CD4-positive, alpha-beta T cell treated with Interleukin-17A for 1 hour (primary cell): ENCODE data around the gene SYPL1.

Experiments used
- DNase-seq: peaks from one replicate; pipeline ENCODE4 v3.0.0-alpha.2; 2020

SYPL1 gene

DNA sequence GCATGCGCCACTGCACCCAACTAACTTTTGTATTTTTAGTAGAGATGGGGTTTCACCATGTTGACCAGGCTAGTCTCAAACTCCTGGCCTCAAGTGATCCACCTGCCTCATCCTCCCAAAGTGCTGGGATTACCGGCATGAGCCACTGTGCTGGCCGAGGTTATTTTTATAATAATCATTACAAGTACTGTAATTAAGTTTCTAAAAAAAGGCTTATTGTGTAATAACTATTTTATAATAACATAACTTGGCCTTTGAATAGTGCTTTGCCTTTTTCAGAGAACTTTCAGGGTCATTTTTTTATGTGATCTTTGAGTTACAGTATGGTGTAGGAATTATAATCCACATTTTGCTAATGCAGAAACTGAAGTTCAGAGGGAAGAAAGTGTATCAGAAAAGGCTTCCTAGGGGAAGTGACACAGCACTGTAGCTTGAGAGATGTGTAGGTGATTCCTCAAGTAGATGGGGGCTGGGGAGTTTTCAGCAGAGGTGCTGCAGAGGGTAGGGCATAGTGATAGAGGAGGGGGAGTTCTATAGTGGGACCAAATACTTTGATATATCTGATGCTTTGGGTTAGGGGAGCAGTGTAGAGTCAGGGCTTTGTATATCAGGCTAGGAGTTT, 9.2 kb upstream of the SYPL1 start:
- no peak for DNase-seq

GRCh38 chr7:106120500-106120899, 8.4 kb upstream of the SYPL1 start:
- no peak for DNase-seq

GRCh38 chr7:106119719-106120118, 7.6 kb upstream of the SYPL1 start:
- no peak for DNase-seq

DNA sequence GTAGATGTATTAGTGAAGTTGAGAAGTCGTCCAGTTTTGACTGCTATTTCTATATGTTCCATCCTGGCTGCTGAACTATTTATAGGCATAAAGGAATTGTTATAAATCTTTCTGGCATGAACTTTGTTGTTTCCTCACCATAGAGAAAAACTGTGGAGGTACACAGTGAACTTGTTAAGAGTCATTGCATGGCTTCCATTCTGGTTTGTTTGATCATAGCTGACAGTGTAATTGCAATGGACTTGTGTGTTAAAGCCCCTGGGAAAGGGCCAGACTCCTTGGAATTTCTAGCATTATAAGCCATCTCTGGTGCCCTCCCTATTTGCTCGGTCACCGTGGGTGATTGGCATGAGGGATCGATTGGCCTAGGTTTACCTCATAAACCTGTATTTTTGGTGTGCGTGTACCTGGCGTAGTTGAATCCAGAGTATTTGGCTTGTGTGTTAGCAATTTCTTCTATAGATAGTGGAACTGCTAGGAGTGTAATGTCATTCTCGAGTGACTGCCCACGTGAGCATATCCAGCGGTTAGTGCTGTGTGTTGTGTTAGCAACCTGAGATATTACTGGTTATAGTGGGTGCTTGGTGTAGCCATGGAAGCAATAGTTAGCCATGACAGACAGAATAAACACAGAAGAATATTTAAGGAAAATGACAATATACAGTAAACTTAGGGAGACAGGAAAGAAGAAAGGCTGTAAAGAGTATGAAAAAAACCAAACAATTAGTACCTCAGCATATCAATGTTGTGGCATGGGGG, 5.9 kb upstream of the SYPL1 start:
- DNase-seq, result no peak

GRCh38 chr7:106116161-106116704, 4.1 kb upstream of the SYPL1 start:
- no peak for DNase-seq

DNA sequence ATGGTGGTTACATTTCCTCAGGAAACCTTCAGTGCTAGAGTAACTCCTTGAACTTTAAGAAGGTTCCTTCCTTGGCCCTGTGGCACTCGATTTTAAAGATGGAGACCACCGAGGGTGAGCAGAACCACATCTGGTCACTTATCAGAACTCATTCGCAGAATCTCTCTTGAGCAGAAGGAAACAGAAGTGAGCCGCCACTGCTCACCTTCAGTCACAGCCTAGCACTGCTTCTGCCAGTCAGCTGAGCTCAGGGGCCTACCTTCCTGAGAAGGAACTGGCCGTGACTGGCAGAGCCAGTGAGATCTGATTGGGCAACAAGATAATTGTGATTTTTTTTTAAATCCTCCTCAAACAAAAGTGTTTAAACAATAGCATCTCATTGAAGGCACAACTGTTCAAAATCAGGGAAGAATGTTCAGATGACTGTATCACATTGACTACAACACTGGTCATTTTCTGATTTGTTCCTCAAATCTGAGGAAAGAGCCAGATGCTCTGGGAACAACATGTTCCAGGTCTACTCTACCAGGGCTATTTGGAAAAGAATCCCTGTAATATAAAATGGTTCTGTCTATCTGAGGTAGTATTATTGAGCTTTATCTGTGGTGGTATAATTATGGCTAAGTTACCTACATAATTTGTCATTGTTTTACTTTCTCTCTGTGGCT, 2.7 kb upstream of the SYPL1 start:
- DNase-seq, result peak; percentile 39

- no peak for DNase-seq
Observed at GRCh38 chr7:106112972-106113421, 885 bp upstream of the SYPL1 start.

- peak; percentile 52 for DNase-seq
Observed at GRCh38 chr7:106111655-106112117, 426 bp downstream of the SYPL1 start.

DNA sequence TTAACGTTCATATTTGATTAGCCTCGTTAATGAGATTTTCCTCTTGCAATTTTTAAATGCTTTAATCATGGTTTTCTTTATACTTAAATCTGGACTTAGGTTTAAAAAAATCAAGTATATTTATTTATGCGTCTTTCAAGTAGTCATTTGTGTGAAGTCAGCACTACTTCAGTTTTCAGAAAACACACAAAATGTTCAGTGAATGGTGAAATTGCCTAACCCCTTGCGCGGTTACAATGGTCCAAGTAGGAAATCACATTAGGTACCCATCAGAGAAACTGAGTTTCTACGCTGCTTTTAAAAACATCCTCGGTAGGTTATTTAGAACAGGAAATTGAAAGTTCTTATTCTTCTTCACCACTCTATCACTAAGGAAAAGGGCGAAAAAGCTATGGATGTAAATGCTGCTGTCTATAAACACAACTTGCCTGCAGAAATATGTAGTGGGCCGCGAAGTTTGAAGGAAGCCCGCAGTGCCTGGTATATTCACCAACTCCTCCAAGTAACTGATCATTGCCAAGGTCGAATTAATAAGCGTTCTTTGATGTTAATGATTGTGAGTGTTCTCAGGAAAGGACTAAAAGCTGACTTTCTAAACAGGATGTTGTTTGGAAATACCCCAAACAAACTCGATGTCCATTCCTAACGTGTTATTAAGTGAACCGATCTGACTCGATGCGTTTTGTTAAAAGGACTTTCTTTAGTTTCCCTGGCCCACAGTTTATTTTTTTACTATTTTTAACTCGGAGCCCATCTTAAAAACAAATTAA, 1.0 kb downstream of the SYPL1 start:
- peak; percentile 25 for DNase-seq

DNA sequence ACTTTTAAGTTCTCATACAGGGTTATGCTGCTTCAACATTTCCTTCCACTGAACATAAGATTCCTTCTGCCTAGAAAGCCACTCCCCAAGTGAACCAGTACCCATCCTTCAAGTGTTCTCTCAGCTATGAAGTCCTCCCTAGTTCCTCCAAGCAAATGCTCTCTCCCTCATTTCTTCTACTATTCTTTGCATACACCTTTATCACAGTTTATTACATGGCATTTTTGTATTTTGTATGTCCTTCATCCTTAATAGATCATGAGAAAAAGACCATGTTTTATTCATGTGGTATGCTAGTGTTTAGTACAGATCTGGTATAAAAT, 1.9 kb downstream of the SYPL1 start:
- DNase-seq, result no peak

- DNase-seq, result no peak
Observed at GRCh38 chr7:106109521-106110237, 2.4 kb downstream of the SYPL1 start.

GRCh38 chr7:106108991-106109390, 3.1 kb downstream of the SYPL1 start:
- DNase-seq, result peak; percentile 17

GRCh38 chr7:106104721-106105260, 7.3 kb downstream of the SYPL1 start:
- DNase-seq, result no peak

DNA sequence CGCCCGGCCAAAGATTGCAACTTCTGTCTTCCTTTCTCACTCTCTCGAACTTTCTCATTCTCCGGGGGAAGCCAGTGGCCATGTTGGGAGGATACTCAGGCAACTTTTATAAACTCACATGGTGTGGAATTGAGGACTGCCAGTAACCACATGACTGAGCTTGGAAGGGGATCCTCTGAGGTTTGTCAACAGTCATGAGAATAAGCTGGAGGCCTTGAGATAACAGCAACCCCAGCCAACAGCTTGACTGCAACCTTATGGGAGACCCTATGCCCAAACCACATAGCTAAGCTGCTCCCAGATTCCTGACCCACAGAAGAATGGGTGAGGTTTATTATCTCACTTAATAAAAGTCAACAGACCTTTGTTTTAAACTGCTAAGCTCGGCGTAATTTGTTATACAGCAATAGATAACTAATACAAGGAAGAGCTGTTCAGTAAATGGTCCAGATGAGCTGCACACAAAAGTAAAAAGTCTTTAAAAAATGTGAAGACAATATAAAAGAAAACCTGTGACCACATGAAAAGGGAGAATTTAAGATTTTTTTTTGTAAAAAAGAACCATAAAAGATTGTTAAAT, 9.6 kb downstream of the SYPL1 start:
- DNase-seq, result no peak

- DNase-seq, result no peak
Observed at GRCh38 chr7:106101726-106102125, 10.4 kb downstream of the SYPL1 start.

GRCh38 chr7:106100863-106101629, 11.1 kb downstream of the SYPL1 start:
- no peak for DNase-seq

DNA sequence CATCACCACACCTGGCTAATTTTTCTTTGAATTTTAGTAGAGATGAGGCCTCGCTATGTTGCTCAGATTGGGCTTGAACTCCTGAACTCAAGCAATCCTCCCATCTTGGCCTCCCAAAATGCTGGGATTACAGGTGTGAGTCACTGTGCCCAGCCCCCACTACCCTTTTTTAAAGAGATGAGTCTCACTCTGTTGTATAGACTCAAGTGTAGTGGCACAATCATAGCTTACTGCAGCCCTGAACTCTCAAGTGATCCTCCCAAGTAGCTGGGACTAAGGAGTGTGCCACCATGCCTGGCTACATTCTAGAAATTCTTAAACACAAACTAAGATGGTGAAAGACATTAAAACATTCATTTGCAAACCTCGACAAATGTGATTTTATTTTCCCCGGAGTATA, 12.6 kb downstream of the SYPL1 start:
- DNase-seq, result no peak

DNA sequence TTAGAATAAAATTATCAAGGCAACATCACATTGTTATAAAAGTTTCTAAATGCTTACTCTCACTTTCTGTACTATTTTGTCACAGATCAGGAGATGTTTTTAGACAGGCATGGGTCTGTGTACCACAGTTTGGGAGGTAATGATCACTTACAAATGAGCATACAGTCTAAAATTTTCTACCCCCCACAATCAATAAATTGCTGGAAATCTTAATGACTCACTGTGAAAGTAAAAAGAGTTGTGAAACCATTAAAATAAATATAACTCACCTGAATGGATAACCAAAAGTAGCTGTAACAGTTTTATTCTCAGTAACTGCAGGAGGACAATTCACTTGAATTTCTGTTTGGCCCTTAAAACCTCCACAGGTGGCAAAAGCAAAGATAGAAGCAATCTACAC, 13.2 kb downstream of the SYPL1 start:
- DNase-seq, result no peak

DNA sequence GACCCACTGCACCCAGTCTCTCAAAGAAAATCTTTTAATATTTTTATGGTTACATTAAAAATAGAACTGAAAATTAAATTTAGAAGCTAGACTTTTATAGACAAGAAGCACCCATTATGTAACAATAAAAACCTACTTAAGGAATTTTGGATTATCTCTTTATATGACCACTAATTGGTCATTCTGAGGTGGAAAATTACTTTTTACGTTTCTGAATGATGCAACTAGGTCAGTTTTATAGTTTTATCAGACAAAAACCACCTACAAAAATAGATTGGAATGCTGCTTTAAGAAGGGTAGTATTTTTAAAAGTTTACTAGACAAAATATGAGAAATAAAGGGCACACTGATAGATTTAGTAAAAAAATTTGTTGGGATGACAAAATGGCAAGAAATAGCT, 16.5 kb downstream of the SYPL1 start:
- no peak for DNase-seq

DNA sequence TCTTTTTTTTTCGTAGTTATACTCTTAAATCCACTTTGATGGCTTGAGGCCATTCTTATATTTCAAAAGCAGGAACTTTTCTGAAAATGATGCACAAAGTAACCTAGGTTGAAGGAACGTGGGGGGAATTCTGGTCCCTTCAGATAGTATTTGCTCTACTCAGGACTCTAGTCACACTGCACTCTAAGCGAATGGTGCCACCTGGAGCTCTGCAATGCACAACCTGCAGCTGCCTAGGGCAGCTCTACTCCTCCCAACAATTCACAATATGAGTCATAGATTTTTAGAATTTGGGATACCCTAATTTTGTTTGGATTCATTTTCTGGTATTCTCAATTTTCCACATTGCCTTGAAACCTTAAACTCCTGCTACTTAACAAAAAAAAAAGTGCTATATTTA, 17.3 kb downstream of the SYPL1 start:
- DNase-seq, result no peak

GRCh38 chr7:106092204-106092603, 19.9 kb downstream of the SYPL1 start:
- no peak for DNase-seq
